ENCODE data around the gene DPF3.

Gene DPF3

GRCh38 chr14:72701605-72702004 is 192.3 kb downstream of the DPF3 start:
- H3K36me3 ChIP-seq (ENCODE audit: control insufficient read depth, insufficient read depth, low read length, severe bottlenecking) = no peaks in the 10 kb centered on the region
- H3K9ac ChIP-seq (ENCODE audit: low read length) = no peak overlapping the region
- no peaks in the 10 kb centered on the region for H3K27me3 ChIP-seq (replicated peaks; ENCODE audit: control insufficient read depth, insufficient read depth, low read length)
- peaks cover 18% of the 10 kb centered on the region for H3K4me1 ChIP-seq (ENCODE audit: control insufficient read depth, insufficient read depth, low read length)
- DNase-seq (ENCODE audit: low read depth) = no peak
- no peaks in the 10 kb centered on the region for H3K9me3 ChIP-seq (ENCODE audit: control insufficient read depth, low read length)
- no peak overlapping the region for H3K4me3 ChIP-seq (ENCODE audit: low read length)

GRCh38 chr14:72701237-72701565 is 192.7 kb downstream of the DPF3 start:
- Histone ChIP-seq H3K4me1 (ENCODE audit: control insufficient read depth, insufficient read depth, low read length) (peaks cover 18% of the 10 kb centered on the region), H3K36me3 (ENCODE audit: control insufficient read depth, insufficient read depth, low read length, severe bottlenecking) (no peaks in the 10 kb centered on the region), H3K4me3 (ENCODE audit: low read length) (no peak overlapping the region), H3K9ac (ENCODE audit: low read length) (no peak overlapping the region), H3K27me3 (replicated peaks; ENCODE audit: control insufficient read depth, insufficient read depth, low read length) (no peaks in the 10 kb centered on the region), H3K9me3 (ENCODE audit: control insufficient read depth, low read length) (no peaks in the 10 kb centered on the region)
- no peak for DNase-seq (ENCODE audit: low read depth)

GRCh38 chr14:72700338-72701236 is 193.3 kb downstream of the DPF3 start:
- no peaks in the 10 kb centered on the region for H3K36me3 ChIP-seq (ENCODE audit: control insufficient read depth, insufficient read depth, low read length, severe bottlenecking)
- peak overlapping the region; percentile 36 for H3K4me3 ChIP-seq (ENCODE audit: low read length)
- H3K9me3 ChIP-seq (ENCODE audit: control insufficient read depth, low read length) = no peaks in the 10 kb centered on the region
- H3K9ac ChIP-seq (ENCODE audit: low read length) = peak overlapping the region; percentile 54
- DNase-seq (ENCODE audit: low read depth) = peak; percentile 37
- no peaks in the 10 kb centered on the region for H3K27me3 ChIP-seq (replicated peaks; ENCODE audit: control insufficient read depth, insufficient read depth, low read length)
- H3K4me1 ChIP-seq (ENCODE audit: control insufficient read depth, insufficient read depth, low read length) = peaks cover 18% of the 10 kb centered on the region

- H3K9ac ChIP-seq (ENCODE audit: low read length) = peak overlapping the region; percentile 54
- H3K4me1 ChIP-seq (ENCODE audit: control insufficient read depth, insufficient read depth, low read length) = peaks cover 18% of the 10 kb centered on the region
- H3K4me3 ChIP-seq (ENCODE audit: low read length) = peak overlapping the region; percentile 36
- H3K36me3 ChIP-seq (ENCODE audit: control insufficient read depth, insufficient read depth, low read length, severe bottlenecking) = no peaks in the 10 kb centered on the region
- peak; percentile 94 for DNase-seq (ENCODE audit: low read depth)
- H3K27me3 ChIP-seq (replicated peaks; ENCODE audit: control insufficient read depth, insufficient read depth, low read length) = no peaks in the 10 kb centered on the region
- H3K9me3 ChIP-seq (ENCODE audit: control insufficient read depth, low read length) = no peaks in the 10 kb centered on the region
Observed at GRCh38 chr14:72699852-72700257, 194.0 kb downstream of the DPF3 start.

GRCh38 chr14:72699443-72699842 is 194.5 kb downstream of the DPF3 start:
- peaks cover 18% of the 10 kb centered on the region for H3K4me1 ChIP-seq (ENCODE audit: control insufficient read depth, insufficient read depth, low read length)
- no peaks in the 10 kb centered on the region for H3K27me3 ChIP-seq (replicated peaks; ENCODE audit: control insufficient read depth, insufficient read depth, low read length)
- H3K9me3 ChIP-seq (ENCODE audit: control insufficient read depth, low read length) = no peaks in the 10 kb centered on the region
- no peaks in the 10 kb centered on the region for H3K36me3 ChIP-seq (ENCODE audit: control insufficient read depth, insufficient read depth, low read length, severe bottlenecking)
- H3K4me3 ChIP-seq (ENCODE audit: low read length) = no peak overlapping the region
- H3K9ac ChIP-seq (ENCODE audit: low read length) = no peak overlapping the region
- no peak for DNase-seq (ENCODE audit: low read depth)

GRCh38 chr14:72692696-72693095 is 201.2 kb downstream of the DPF3 start:
- Histone ChIP-seq H3K4me1 (ENCODE audit: control insufficient read depth, insufficient read depth, low read length) (no peaks in the 10 kb centered on the region), H3K27me3 (replicated peaks; ENCODE audit: control insufficient read depth, insufficient read depth, low read length) (no peaks in the 10 kb centered on the region), H3K4me3 (ENCODE audit: low read length) (no peak overlapping the region), H3K9me3 (ENCODE audit: control insufficient read depth, low read length) (peaks cover 4% of the 10 kb centered on the region), H3K36me3 (ENCODE audit: control insufficient read depth, insufficient read depth, low read length, severe bottlenecking) (no peaks in the 10 kb centered on the region), H3K9ac (ENCODE audit: low read length) (no peak overlapping the region)
- no peak for DNase-seq (ENCODE audit: low read depth)

- H3K36me3 ChIP-seq (ENCODE audit: control insufficient read depth, insufficient read depth, low read length, severe bottlenecking) = no peaks in the 10 kb centered on the region
- no peaks in the 10 kb centered on the region for H3K27me3 ChIP-seq (replicated peaks; ENCODE audit: control insufficient read depth, insufficient read depth, low read length)
- no peak for DNase-seq (ENCODE audit: low read depth)
- H3K9ac ChIP-seq (ENCODE audit: low read length) = no peak overlapping the region
- no peaks in the 10 kb centered on the region for H3K4me1 ChIP-seq (ENCODE audit: control insufficient read depth, insufficient read depth, low read length)
- H3K4me3 ChIP-seq (ENCODE audit: low read length) = no peak overlapping the region
- peaks cover 4% of the 10 kb centered on the region for H3K9me3 ChIP-seq (ENCODE audit: control insufficient read depth, low read length)
Observed at GRCh38 chr14:72690324-72690723, 203.6 kb downstream of the DPF3 start.

GRCh38 chr14:72688990-72689671 is 204.8 kb downstream of the DPF3 start:
- no peak for DNase-seq (ENCODE audit: low read depth)
- no peak overlapping the region for H3K9ac ChIP-seq (ENCODE audit: low read length)
- H3K9me3 ChIP-seq (ENCODE audit: control insufficient read depth, low read length) = peaks cover 4% of the 10 kb centered on the region
- no peaks in the 10 kb centered on the region for H3K27me3 ChIP-seq (replicated peaks; ENCODE audit: control insufficient read depth, insufficient read depth, low read length)
- no peaks in the 10 kb centered on the region for H3K36me3 ChIP-seq (ENCODE audit: control insufficient read depth, insufficient read depth, low read length, severe bottlenecking)
- no peak overlapping the region for H3K4me3 ChIP-seq (ENCODE audit: low read length)
- no peaks in the 10 kb centered on the region for H3K4me1 ChIP-seq (ENCODE audit: control insufficient read depth, insufficient read depth, low read length)

- peaks cover 3% of the 10 kb centered on the region for H3K9me3 ChIP-seq (ENCODE audit: control insufficient read depth, low read length)
- H3K4me3 ChIP-seq (ENCODE audit: low read length) = no peak overlapping the region
- H3K27me3 ChIP-seq (replicated peaks; ENCODE audit: control insufficient read depth, insufficient read depth, low read length) = no peaks in the 10 kb centered on the region
- DNase-seq (ENCODE audit: low read depth) = no peak
- peaks cover 4% of the 10 kb centered on the region for H3K4me1 ChIP-seq (ENCODE audit: control insufficient read depth, insufficient read depth, low read length)
- H3K36me3 ChIP-seq (ENCODE audit: control insufficient read depth, insufficient read depth, low read length, severe bottlenecking) = no peaks in the 10 kb centered on the region
- no peak overlapping the region for H3K9ac ChIP-seq (ENCODE audit: low read length)
Observed at GRCh38 chr14:72686832-72687231, 207.1 kb downstream of the DPF3 start.

- no peaks in the 10 kb centered on the region for H3K36me3 ChIP-seq (ENCODE audit: control insufficient read depth, insufficient read depth, low read length, severe bottlenecking)
- H3K27me3 ChIP-seq (replicated peaks; ENCODE audit: control insufficient read depth, insufficient read depth, low read length) = no peaks in the 10 kb centered on the region
- H3K9ac ChIP-seq (ENCODE audit: low read length) = no peak overlapping the region
- no peaks in the 10 kb centered on the region for H3K9me3 ChIP-seq (ENCODE audit: control insufficient read depth, low read length)
- no peak for DNase-seq (ENCODE audit: low read depth)
- H3K4me1 ChIP-seq (ENCODE audit: control insufficient read depth, insufficient read depth, low read length) = peaks cover 4% of the 10 kb centered on the region
- no peak overlapping the region for H3K4me3 ChIP-seq (ENCODE audit: low read length)
Observed at GRCh38 chr14:72686101-72686500, 207.8 kb downstream of the DPF3 start.

GRCh38 chr14:72685456-72685855 is 208.4 kb downstream of the DPF3 start:
- Histone ChIP-seq H3K36me3 (ENCODE audit: control insufficient read depth, insufficient read depth, low read length, severe bottlenecking) (no peaks in the 10 kb centered on the region), H3K9ac (ENCODE audit: low read length) (no peak overlapping the region), H3K27me3 (replicated peaks; ENCODE audit: control insufficient read depth, insufficient read depth, low read length) (no peaks in the 10 kb centered on the region), H3K9me3 (ENCODE audit: control insufficient read depth, low read length) (no peaks in the 10 kb centered on the region), H3K4me3 (ENCODE audit: low read length) (no peak overlapping the region), H3K4me1 (ENCODE audit: control insufficient read depth, insufficient read depth, low read length) (peaks cover 4% of the 10 kb centered on the region)
- DNase-seq (ENCODE audit: low read depth) = no peak
